Liver (tissue), 3 donors: ENCODE measurements around the gene DNAJC2.

Source experiments
- EGR1 ChIP-seq, 2 donors: IDR thresholded peaks; 2 replicates each; pipeline ENCODE4 v1.6.1; 2016 to 2018; ENCODE audit warnings: antibody characterized with exemption in 2 of 2, low read depth in 2 of 2
- GABPA ChIP-seq, 2 donors: IDR thresholded peaks in 1 of 2; conservative IDR thresholded peaks in 1 of 2; 2 replicates each; pipeline ENCODE4 v1.6.1; 2016; ENCODE audit warnings: antibody characterized with exemption in 2 of 2, mild to moderate bottlenecking in 1 of 2, moderate library complexity in 1 of 2
- RAD21 ChIP-seq, 2 donors: IDR thresholded peaks; 2 replicates each; pipeline ENCODE4 v1.6.1; 2016; ENCODE audit warnings: antibody characterized with exemption in 2 of 2, mild to moderate bottlenecking in 2 of 2
- TAF1 ChIP-seq: conservative IDR thresholded peaks from 2 replicates; pipeline ENCODE4 v1.6.1; 2016; ENCODE audit warnings: antibody characterized with exemption, mild to moderate bottlenecking
- YY1 ChIP-seq: IDR thresholded peaks from 2 replicates; pipeline ENCODE4 v1.6.1; 2016; ENCODE audit warnings: antibody characterized with exemption, mild to moderate bottlenecking
- TF ChIP-seq, protein P1 (sequence below): IDR thresholded peaks from 2 replicates; pipeline ENCODE4 v1.6.1; 2016; ENCODE audit warnings: antibody characterized with exemption, mild to moderate bottlenecking
- TF ChIP-seq, protein P2 (sequence below): fragments of 150-350 bp; IDR thresholded peaks from 2 replicates; pipeline ENCODE4 v1.5.1; 2017; ENCODE audit warnings: improper control_type of control experiment, low read depth, low read length; ENCODE audit not compliant: missing input control
- TF ChIP-seq, protein P3 (sequence below): IDR thresholded peaks from 2 replicates; pipeline ENCODE4 v1.6.1; 2016; ENCODE audit warnings: antibody characterized with exemption
- donor health status: healthy.
- donor health status: healthy.

DNA sequence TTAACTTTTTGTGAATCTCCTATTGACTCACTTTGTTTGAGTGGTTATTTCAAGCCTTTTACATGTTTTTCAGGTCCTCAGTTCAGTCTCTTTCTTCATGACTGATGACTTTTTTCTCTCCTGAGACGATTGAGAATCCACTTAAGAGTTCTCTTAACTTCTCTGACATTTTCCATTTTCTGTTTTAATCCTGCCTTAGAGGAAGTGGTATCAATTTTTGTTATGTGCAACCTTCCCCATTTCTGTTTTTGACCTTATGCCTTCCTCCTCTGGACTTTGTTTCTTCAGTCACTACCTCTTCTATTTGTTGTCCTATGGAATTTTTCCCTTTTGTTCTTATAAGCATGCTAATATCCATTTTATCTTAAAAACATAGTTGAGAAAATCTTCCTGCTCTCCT, 5.2 kb upstream of the DNAJC2 start:
- TF ChIP-seq, protein P1, sequence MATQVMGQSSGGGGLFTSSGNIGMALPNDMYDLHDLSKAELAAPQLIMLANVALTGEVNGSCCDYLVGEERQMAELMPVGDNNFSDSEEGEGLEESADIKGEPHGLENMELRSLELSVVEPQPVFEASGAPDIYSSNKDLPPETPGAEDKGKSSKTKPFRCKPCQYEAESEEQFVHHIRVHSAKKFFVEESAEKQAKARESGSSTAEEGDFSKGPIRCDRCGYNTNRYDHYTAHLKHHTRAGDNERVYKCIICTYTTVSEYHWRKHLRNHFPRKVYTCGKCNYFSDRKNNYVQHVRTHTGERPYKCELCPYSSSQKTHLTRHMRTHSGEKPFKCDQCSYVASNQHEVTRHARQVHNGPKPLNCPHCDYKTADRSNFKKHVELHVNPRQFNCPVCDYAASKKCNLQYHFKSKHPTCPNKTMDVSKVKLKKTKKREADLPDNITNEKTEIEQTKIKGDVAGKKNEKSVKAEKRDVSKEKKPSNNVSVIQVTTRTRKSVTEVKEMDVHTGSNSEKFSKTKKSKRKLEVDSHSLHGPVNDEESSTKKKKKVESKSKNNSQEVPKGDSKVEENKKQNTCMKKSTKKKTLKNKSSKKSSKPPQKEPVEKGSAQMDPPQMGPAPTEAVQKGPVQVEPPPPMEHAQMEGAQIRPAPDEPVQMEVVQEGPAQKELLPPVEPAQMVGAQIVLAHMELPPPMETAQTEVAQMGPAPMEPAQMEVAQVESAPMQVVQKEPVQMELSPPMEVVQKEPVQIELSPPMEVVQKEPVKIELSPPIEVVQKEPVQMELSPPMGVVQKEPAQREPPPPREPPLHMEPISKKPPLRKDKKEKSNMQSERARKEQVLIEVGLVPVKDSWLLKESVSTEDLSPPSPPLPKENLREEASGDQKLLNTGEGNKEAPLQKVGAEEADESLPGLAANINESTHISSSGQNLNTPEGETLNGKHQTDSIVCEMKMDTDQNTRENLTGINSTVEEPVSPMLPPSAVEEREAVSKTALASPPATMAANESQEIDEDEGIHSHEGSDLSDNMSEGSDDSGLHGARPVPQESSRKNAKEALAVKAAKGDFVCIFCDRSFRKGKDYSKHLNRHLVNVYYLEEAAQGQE = no peak
- TF ChIP-seq EGR1 (IDR thresholded peaks at IDR 0.05; ENCODE audit: low read depth in 2 of 2) (no peak), RAD21 (IDR thresholded peaks at IDR 0.05) (no peak), TAF1 (no peak), GABPA (IDR thresholded peaks at IDR 0.05 in 1 of 2, conservative IDR thresholded peaks at IDR 0.05 in 1 of 2) (no peak), YY1 (no peak)
- TF ChIP-seq, protein P2, sequence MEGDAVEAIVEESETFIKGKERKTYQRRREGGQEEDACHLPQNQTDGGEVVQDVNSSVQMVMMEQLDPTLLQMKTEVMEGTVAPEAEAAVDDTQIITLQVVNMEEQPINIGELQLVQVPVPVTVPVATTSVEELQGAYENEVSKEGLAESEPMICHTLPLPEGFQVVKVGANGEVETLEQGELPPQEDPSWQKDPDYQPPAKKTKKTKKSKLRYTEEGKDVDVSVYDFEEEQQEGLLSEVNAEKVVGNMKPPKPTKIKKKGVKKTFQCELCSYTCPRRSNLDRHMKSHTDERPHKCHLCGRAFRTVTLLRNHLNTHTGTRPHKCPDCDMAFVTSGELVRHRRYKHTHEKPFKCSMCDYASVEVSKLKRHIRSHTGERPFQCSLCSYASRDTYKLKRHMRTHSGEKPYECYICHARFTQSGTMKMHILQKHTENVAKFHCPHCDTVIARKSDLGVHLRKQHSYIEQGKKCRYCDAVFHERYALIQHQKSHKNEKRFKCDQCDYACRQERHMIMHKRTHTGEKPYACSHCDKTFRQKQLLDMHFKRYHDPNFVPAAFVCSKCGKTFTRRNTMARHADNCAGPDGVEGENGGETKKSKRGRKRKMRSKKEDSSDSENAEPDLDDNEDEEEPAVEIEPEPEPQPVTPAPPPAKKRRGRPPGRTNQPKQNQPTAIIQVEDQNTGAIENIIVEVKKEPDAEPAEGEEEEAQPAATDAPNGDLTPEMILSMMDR = no peak
- TF ChIP-seq, protein P3, sequence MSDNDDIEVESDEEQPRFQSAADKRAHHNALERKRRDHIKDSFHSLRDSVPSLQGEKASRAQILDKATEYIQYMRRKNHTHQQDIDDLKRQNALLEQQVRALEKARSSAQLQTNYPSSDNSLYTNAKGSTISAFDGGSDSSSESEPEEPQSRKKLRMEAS = no peak
